Bronchial epithelial cell (primary cell): ENCODE results near the gene ITPR2. TPM values are rescaled to one million over a fixed set of nuclear protein-coding genes. Genes with fewer than 3 reads are reported as not detected.

ENCODE experiments used
- DNase-seq: peaks from one replicate; pipeline ENCODE4 v3.0.0-alpha.2; 2010; ENCODE audit warnings: low read depth
- FAIRE-seq: peaks from 2 replicates; lab custom pipeline; 2011; peaks lifted over from hg19 to GRCh38; lab: Jason Lieb, UNC
- H3K27me3 ChIP-seq: 2 replicates; pipeline ENCODE4 v1.5.1; 2011; ENCODE audit warnings: low read length; ENCODE audit not compliant: control insufficient read depth, insufficient read depth
- H3K36me3 ChIP-seq: 2 replicates; pipeline ENCODE4 v1.5.1; 2011; ENCODE audit warnings: low read length; ENCODE audit not compliant: control insufficient read depth, insufficient read depth
- H3K4me3 ChIP-seq: 2 replicates; pipeline ENCODE4 v1.5.1; 2011; ENCODE audit warnings: mild to moderate bottlenecking, low read depth, low read length, control low read depth
- total RNA-seq: library from RNA; depleted of rRNA; stranded (reverse); fragments of >200 nt; gene quantifications from 2 replicates; pipeline ENCODE4 v1.2.1, GENCODE V29; 2014
- TF ChIP-seq, protein P1 (sequence below): IDR thresholded peaks from 2 replicates; pipeline ENCODE4 v1.5.1; 2011; ENCODE audit warnings: mild to moderate bottlenecking, moderate library complexity, low read length, control low read depth, inconsistent platforms; ENCODE audit not compliant: insufficient read depth, severe bottlenecking

The ITPR2 gene
- total RNA-seq, 1 donor from 2014 or later, result 5.8 TPM

DNA sequence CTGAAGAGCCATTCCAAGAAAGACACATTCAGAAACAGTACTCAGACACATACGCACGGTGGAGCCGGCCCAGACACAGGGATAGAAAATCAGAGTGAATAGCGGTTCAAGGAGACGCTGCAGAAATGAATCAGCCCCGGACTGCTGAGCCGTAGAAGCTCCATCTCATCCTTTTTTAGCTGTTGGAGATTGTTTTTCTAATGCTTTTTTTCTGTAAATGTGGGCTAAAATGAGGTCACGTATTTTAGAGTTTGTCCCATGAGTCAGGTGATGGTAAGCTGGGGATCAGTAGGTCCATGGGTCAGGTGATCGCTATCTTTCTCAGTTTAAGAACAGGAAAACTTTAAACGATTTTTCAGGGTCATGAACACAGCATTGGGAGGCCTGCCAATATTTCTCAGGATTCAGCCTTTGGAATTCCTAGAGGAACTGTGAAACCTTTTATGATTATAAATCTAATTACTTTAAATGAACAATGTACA is 202.4 kb downstream of the ITPR2 start:
- DNase-seq (no peak), FAIRE-seq (no peak)
- TF ChIP-seq, protein P1, sequence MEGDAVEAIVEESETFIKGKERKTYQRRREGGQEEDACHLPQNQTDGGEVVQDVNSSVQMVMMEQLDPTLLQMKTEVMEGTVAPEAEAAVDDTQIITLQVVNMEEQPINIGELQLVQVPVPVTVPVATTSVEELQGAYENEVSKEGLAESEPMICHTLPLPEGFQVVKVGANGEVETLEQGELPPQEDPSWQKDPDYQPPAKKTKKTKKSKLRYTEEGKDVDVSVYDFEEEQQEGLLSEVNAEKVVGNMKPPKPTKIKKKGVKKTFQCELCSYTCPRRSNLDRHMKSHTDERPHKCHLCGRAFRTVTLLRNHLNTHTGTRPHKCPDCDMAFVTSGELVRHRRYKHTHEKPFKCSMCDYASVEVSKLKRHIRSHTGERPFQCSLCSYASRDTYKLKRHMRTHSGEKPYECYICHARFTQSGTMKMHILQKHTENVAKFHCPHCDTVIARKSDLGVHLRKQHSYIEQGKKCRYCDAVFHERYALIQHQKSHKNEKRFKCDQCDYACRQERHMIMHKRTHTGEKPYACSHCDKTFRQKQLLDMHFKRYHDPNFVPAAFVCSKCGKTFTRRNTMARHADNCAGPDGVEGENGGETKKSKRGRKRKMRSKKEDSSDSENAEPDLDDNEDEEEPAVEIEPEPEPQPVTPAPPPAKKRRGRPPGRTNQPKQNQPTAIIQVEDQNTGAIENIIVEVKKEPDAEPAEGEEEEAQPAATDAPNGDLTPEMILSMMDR, result no peak
- H3K36me3 ChIP-seq, result no peaks in the 10 kb centered on the region
- no peak overlapping the region for H3K4me3 ChIP-seq
- H3K27me3 ChIP-seq, result no peaks in the 10 kb centered on the region

DNA sequence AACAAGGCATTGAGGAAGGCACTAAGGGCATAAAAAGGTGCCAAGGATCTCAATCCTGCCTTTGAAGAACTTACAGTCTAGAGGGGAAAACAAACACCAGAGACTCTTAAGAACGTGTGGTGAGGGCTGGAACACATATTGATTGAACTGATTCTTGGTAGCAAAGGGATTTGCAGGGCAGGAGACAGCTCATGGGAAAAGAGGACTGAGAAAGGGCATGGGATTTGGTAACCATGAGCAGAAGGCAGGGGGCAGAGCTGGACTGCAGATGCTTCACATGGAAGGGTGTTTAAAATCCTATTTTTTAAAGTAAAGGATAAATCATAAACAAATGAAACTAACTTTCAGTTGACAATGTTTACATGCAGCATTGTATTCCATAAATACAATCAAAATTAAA is 203.1 kb downstream of the ITPR2 start:
- FAIRE-seq, result no peak
- Histone ChIP-seq H3K36me3 (no peaks in the 10 kb centered on the region), H3K4me3 (no peak overlapping the region), H3K27me3 (no peaks in the 10 kb centered on the region)
- no peak for DNase-seq
- TF ChIP-seq, protein P1, result peak; percentile 12

DNA sequence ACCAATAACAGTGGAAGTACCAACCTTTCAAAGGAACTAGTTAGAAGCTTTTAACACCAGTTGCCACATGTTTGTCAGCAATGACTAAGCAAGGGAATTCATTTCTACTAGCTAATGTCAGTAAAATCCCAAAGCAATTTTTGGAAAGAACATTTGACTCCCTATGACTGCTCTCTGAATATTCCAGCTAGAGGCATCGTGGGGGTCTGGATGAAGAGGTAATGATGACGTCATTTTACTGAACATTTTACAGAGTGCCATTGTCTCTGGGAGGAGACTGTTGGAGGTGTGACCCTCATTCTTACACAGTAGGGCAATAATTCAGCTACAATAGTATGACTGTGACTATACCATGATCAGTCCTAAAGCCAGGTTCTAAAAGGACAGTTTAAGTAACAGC is 204.8 kb downstream of the ITPR2 start:
- no peak for FAIRE-seq

DNA sequence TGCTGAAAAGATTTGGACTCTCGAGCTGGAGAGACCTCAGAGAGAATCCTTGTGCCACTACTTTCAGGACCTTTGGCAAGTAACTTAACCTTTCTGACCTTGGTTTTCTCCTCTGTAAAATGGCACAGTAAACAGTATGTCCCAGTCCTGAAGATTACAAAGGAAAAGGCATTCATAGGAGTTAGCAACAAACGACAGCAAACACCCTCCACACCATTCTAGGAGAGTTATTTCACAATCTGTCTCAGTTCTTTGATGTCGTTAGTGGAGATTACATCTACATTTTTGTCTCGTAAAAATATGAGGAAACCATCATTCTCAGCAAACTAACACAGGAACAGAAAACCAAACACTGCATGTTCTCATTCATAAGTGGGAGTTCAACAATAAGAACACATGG is 205.7 kb downstream of the ITPR2 start:
- no peaks in the 10 kb centered on the region for H3K36me3 ChIP-seq
- FAIRE-seq (no peak), DNase-seq (no peak)
- TF ChIP-seq, protein P1, result no peak
- no peak overlapping the region for H3K4me3 ChIP-seq
- H3K27me3 ChIP-seq, result no peaks in the 10 kb centered on the region

More for the DNA sequence above, 204.8 kb downstream of the ITPR2 start:
- H3K4me3 ChIP-seq, result no peak overlapping the region
- peak; percentile 71 for DNase-seq
- no peaks in the 10 kb centered on the region for H3K27me3 ChIP-seq
- TF ChIP-seq, protein P1, result no peak
- no peaks in the 10 kb centered on the region for H3K36me3 ChIP-seq

DNA sequence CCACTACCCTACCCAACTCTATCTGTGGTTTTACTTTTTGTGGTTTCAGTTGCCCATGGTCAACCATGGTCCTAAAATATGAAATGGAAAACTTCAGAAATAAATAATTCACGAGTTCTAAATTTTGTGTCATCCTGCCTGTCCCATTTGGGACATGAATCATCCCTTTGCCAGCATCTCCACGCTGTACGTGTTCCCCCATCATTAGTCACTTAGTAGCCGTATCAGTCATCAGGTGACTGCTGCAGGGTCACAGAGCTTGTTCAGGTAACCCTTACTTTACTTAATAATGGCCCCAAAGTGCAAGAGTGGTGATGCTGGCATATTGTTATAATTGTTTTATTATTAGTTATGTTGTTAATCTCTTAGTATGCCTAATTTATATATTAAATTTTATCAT is 209.9 kb downstream of the ITPR2 start:
- peak; percentile 13 for DNase-seq
- no peak for FAIRE-seq
- TF ChIP-seq, protein P1, result no peak
- no peaks in the 10 kb centered on the region for H3K36me3 ChIP-seq
- H3K4me3 ChIP-seq, result no peak overlapping the region
- no peaks in the 10 kb centered on the region for H3K27me3 ChIP-seq

DNA sequence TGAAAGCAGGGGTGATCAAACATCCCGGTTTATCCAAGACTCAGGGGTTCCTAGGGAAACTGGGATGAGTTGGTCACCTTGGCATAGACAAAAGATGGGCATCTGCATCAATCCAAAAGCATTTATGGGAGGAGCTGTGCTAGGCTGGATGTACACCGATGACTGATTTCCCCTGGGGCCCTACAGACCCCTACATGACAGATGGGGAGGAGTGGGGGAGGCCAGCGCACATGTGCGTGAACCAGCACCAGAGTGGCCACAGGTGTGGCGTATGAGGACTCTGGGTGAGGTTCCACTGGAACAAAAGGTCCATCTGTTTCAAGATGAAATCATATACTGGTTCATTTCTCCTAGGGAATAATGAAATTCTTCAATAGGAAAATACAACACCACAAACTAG is 210.4 kb downstream of the ITPR2 start:
- H3K36me3 ChIP-seq, result no peaks in the 10 kb centered on the region
- no peak for FAIRE-seq

More for the DNA sequence above, 210.4 kb downstream of the ITPR2 start:
- DNase-seq, result no peak
- Histone ChIP-seq H3K4me3 (no peak overlapping the region), H3K27me3 (no peaks in the 10 kb centered on the region)
- TF ChIP-seq, protein P1, result no peak
